Body of pancreas (tissue), 4 donors: ENCODE measurements around the gene ANKRD22.

ENCODE experiments used
- POLR2A ChIP-seq, 3 donors: fragments of 450-650 bp; IDR thresholded peaks; one replicate each; pipeline ENCODE4 v1.6.1; 2016; ENCODE audit warnings: antibody characterized with exemption in 3 of 3, mild to moderate bottlenecking in 2 of 3
- TF ChIP-seq, protein P1 (sequence below), 7 experiments: fragments of 450-650 bp in 4 of 7; fragments of 200-600 bp in 3 of 7; sonication (generic) in 3 of 7; IDR thresholded peaks; one replicate each; pipeline ENCODE4 v1.5.1; 2016 to 2019; ENCODE audit warnings: antibody characterized with exemption in 7 of 7

DNA sequence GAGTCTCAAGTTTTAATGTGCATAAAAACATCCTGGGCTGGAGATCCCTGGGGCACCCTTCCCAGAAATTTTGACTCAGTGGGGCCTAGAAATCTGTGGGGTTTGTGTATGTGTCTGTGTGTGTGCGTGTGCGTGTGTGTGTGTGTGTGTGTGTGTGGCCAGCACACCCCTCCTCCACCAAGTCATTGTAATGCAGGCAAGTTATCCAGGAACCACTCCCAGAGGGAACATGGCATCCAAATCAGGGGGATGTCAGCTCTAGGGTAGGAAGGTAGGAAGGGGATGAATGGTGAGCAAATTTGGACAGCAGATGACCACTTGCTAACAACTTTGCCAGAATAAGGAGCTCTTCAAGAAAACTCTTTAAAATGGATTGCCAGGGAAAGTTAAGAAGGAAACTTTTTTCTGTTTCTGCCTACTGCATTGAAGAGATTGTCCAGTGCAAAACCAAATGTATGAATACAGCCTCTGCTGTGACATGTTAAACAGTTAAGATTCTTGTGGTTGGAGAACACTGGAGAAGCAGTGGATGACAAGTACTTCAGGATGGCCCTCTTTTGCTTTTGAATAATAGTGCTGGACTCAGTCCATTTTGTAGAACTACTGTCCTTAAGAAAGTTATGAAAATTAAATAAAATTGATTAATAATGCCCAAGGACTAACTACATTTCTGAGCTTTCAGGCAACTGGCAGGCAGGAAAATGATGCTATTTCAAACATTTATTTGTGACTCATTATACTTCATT lies 40.8 kb upstream of the ANKRD22 start:
- TF ChIP-seq, protein P1, sequence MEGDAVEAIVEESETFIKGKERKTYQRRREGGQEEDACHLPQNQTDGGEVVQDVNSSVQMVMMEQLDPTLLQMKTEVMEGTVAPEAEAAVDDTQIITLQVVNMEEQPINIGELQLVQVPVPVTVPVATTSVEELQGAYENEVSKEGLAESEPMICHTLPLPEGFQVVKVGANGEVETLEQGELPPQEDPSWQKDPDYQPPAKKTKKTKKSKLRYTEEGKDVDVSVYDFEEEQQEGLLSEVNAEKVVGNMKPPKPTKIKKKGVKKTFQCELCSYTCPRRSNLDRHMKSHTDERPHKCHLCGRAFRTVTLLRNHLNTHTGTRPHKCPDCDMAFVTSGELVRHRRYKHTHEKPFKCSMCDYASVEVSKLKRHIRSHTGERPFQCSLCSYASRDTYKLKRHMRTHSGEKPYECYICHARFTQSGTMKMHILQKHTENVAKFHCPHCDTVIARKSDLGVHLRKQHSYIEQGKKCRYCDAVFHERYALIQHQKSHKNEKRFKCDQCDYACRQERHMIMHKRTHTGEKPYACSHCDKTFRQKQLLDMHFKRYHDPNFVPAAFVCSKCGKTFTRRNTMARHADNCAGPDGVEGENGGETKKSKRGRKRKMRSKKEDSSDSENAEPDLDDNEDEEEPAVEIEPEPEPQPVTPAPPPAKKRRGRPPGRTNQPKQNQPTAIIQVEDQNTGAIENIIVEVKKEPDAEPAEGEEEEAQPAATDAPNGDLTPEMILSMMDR (IDR thresholded peaks at IDR 0.05) = no peak
- no peak for TF ChIP-seq POLR2A (IDR thresholded peaks at IDR 0.05)
